Measurements from ENCODE around the gene SRBD1.

The SRBD1 gene

GRCh38 chr2:45596761-45597160 lies 14.3 kb downstream of the SRBD1 start:
- no peak for DNase-seq (ENCODE audit: low read depth in 4 of 4, low spot score in 1 of 4)

GRCh38 chr2:45595721-45596435 lies 15.2 kb downstream of the SRBD1 start:
- no peak for DNase-seq (ENCODE audit: low read depth in 4 of 4, low spot score in 1 of 4)

GRCh38 chr2:45591073-45591472 lies 20.0 kb downstream of the SRBD1 start:
- DNase-seq (ENCODE audit: low read depth in 4 of 4, low spot score in 1 of 4): no peak

GRCh38 chr2:45588158-45588829 lies 22.8 kb downstream of the SRBD1 start:
- no peak for DNase-seq (ENCODE audit: low read depth in 4 of 4, low spot score in 1 of 4)

GRCh38 chr2:45586600-45586999 lies 24.5 kb downstream of the SRBD1 start:
- DNase-seq (ENCODE audit: low read depth in 4 of 4, low spot score in 1 of 4): no peak

GRCh38 chr2:45585267-45585861 lies 25.7 kb downstream of the SRBD1 start:
- DNase-seq (ENCODE audit: low read depth in 4 of 4, low spot score in 1 of 4): no peak

- no peak for DNase-seq (ENCODE audit: low read depth in 4 of 4, low spot score in 1 of 4)
Observed at GRCh38 chr2:45583977-45584376, 27.1 kb downstream of the SRBD1 start.

- DNase-seq (ENCODE audit: low read depth in 4 of 4, low spot score in 1 of 4): no peak
Observed at GRCh38 chr2:45582522-45582921, 28.5 kb downstream of the SRBD1 start.

- DNase-seq (ENCODE audit: low read depth in 4 of 4, low spot score in 1 of 4): no peak
Observed at GRCh38 chr2:45578056-45578843, 32.8 kb downstream of the SRBD1 start.

GRCh38 chr2:45577441-45577840 lies 33.6 kb downstream of the SRBD1 start:
- DNase-seq (ENCODE audit: low read depth in 4 of 4, low spot score in 1 of 4): no peak

- no peak for DNase-seq (ENCODE audit: low read depth in 4 of 4, low spot score in 1 of 4)
Observed at GRCh38 chr2:45575881-45576280, 35.2 kb downstream of the SRBD1 start.

- DNase-seq (ENCODE audit: low read depth in 4 of 4, low spot score in 1 of 4): no peak
Observed at GRCh38 chr2:45572979-45573378, 38.1 kb downstream of the SRBD1 start.

- no peak for DNase-seq (ENCODE audit: low read depth in 4 of 4, low spot score in 1 of 4)
Observed at GRCh38 chr2:45571940-45572339, 39.1 kb downstream of the SRBD1 start.

- no peak for DNase-seq (ENCODE audit: low read depth in 4 of 4, low spot score in 1 of 4)
Observed at GRCh38 chr2:45570671-45571334, 40.3 kb downstream of the SRBD1 start.

GRCh38 chr2:45568935-45569334 lies 42.1 kb downstream of the SRBD1 start:
- no peak for DNase-seq (ENCODE audit: low read depth in 4 of 4, low spot score in 1 of 4)

- DNase-seq (ENCODE audit: low read depth in 4 of 4, low spot score in 1 of 4): no peak
Observed at GRCh38 chr2:45567974-45568789, 42.9 kb downstream of the SRBD1 start.

GRCh38 chr2:45567288-45567963 lies 43.6 kb downstream of the SRBD1 start:
- no peak for DNase-seq (ENCODE audit: low read depth in 4 of 4, low spot score in 1 of 4)

- no peak for DNase-seq (ENCODE audit: low read depth in 4 of 4, low spot score in 1 of 4)
Observed at GRCh38 chr2:45559436-45559835, 51.6 kb downstream of the SRBD1 start.

GRCh38 chr2:45554742-45555140 lies 56.3 kb downstream of the SRBD1 start:
- DNase-seq (ENCODE audit: low read depth in 4 of 4, low spot score in 1 of 4): no peak
